K562 (cell line): ENCODE measurements around the gene SIGLEC9. TPM values are rescaled to one million over a fixed set of nuclear protein-coding genes. Genes with fewer than 3 reads are reported as not detected.

Experiments
- RCOR1 ChIP-seq, 2 experiments: IDR thresholded peaks; 2 replicates each; pipeline ENCODE4 v1.6.1; 2012; ENCODE audit warnings: low read depth in 2 of 2, low read length in 2 of 2, borderline replicate concordance in 1 of 2, improper control_type of control experiment in 1 of 2
- RFX1 ChIP-seq: fragments of 450-650 bp; IDR thresholded peaks from 2 replicates; pipeline ENCODE4 v1.6.1; 2016; ENCODE audit warnings: mild to moderate bottlenecking, moderate library complexity
- SMC3 ChIP-seq: conservative IDR thresholded peaks from 2 replicates; pipeline ENCODE4 v1.6.1; 2011; ENCODE audit warnings: low read depth, low read length, improper control_type of control experiment; ENCODE audit not compliant: insufficient read depth
- ZNF3 ChIP-seq: fragments of 250-450 bp; sonication (Bioruptor Pico); IDR thresholded peaks from 2 replicates; pipeline ENCODE4 v1.5.0; 2021; ENCODE audit warnings: mild to moderate bottlenecking, moderate library complexity
- ZNF354B ChIP-seq: fragments of 250-450 bp; sonication (Bioruptor Pico); IDR thresholded peaks from 2 replicates; pipeline ENCODE4 v1.4.0; 2020
- polyA plus RNA-seq, 8 experiments: library from polyadenylated mRNA; depleted of rRNA in 4 of 8; stranded (reverse) in 5 of 8; unstranded in 3 of 8; fragments of >200 nt; fragmentation: Nextera tagmentation in 2 of 8; fragmentation: Illumina TruSeq in 1 of 8; extraction: Ambion mirVana in 2 of 8; extraction: Trizol in 1 of 8; gene quantifications; 2 replicates each; pipeline versions ENCODE4 v1.2.1 to v1.2.3, GENCODE V29; 2011 to 2014; ENCODE audit warnings: inconsistent platforms in 1 of 8, missing spikeins in 1 of 8
- total RNA-seq, 7 experiments: library from RNA; depleted of rRNA in 6 of 7; stranded (reverse); fragments of >200 nt in 6 of 7; fragmentation: Illumina TruSeq in 2 of 7; extraction: Trizol in 2 of 7; gene quantifications; 2 replicates each; pipeline versions ENCODE4 v1.2.1 to v1.2.3, GENCODE V29; 2011 to 2021; ENCODE audit warnings: low replicate concordance in 1 of 7
- TF ChIP-seq, protein P1 (sequence below), 2 experiments: fragments of 450-650 bp; IDR thresholded peaks; 2 replicates each; pipeline ENCODE4 v1.6.1; 2016; ENCODE audit warnings: mild to moderate bottlenecking in 2 of 2, borderline replicate concordance in 1 of 2, low read depth in 1 of 2, moderate library complexity in 1 of 2
- TF ChIP-seq, protein P2 (sequence below): fragments of 450-650 bp; IDR thresholded peaks from one replicate; pipeline ENCODE4 v1.6.1; 2018; ENCODE audit warnings: mild to moderate bottlenecking, moderate library complexity; ENCODE audit not compliant: partially characterized antibody
- TF ChIP-seq, protein P3 (sequence below): fragments of 250-450 bp; sonication (Bioruptor Pico); IDR thresholded peaks from 2 replicates; pipeline ENCODE4 v1.8.0; 2022; ENCODE audit warnings: inconsistent platforms
- TF ChIP-seq, protein P4 (sequence below): sonication (generic); formaldehyde crosslinking; IDR thresholded peaks from 2 replicates; pipeline ENCODE4 v1.8.0; 2022; ENCODE audit warnings: missing genetic modification reagents, mild to moderate bottlenecking, borderline replicate concordance

SIGLEC9 gene
- total and polyA plus RNA-seq, 9 of the 15 experiments (the other 6 are each of a cell fraction or from before 2014, with no cell fraction given), result 0.09 to 0.34 (median 0.22) TPM; not detected in 4

DNA sequence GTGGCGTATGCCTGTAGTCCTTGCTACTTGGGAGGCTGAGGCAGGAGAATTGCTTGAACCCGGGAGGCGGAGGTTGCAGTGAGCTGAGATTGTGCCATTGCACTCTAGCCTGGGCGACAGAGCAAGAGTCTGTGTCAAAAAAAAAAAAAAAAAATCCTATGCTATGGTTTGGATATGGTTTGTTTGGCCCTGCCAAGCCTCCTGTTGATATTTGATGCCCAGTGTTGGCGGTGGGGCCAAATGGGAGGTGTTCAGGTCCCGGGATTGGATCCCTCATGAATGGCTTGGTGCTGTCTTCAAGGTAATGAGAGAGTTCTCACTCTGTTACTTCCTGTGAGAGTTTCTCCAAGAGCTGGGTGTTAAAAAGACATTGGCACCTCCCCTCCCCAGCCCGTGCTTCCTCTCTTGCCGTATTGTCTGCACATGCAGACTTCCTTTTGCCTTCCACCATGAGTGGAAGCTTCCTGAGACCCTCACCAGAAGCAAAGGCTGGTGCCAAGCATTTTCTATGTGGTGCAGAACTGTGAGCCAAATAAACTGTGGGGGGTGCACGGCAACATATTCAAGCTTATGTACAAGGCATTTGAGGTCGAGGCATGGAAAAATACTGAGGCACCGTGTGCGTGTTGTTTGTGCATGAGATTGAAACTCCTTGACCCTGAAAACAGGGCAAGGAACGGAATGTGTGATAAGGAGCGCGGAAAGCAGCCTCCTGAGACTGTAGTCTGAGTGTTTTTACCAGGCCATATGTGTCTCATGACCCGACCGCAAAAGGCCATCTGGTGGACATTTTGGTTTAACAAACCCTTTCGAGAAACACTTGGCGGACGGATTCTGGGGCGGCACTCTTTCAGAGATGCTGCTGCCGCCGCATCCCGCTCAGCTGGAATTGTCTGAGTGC, 7.3 kb downstream of the SIGLEC9 start (continued):
- TF ChIP-seq, protein P1, sequence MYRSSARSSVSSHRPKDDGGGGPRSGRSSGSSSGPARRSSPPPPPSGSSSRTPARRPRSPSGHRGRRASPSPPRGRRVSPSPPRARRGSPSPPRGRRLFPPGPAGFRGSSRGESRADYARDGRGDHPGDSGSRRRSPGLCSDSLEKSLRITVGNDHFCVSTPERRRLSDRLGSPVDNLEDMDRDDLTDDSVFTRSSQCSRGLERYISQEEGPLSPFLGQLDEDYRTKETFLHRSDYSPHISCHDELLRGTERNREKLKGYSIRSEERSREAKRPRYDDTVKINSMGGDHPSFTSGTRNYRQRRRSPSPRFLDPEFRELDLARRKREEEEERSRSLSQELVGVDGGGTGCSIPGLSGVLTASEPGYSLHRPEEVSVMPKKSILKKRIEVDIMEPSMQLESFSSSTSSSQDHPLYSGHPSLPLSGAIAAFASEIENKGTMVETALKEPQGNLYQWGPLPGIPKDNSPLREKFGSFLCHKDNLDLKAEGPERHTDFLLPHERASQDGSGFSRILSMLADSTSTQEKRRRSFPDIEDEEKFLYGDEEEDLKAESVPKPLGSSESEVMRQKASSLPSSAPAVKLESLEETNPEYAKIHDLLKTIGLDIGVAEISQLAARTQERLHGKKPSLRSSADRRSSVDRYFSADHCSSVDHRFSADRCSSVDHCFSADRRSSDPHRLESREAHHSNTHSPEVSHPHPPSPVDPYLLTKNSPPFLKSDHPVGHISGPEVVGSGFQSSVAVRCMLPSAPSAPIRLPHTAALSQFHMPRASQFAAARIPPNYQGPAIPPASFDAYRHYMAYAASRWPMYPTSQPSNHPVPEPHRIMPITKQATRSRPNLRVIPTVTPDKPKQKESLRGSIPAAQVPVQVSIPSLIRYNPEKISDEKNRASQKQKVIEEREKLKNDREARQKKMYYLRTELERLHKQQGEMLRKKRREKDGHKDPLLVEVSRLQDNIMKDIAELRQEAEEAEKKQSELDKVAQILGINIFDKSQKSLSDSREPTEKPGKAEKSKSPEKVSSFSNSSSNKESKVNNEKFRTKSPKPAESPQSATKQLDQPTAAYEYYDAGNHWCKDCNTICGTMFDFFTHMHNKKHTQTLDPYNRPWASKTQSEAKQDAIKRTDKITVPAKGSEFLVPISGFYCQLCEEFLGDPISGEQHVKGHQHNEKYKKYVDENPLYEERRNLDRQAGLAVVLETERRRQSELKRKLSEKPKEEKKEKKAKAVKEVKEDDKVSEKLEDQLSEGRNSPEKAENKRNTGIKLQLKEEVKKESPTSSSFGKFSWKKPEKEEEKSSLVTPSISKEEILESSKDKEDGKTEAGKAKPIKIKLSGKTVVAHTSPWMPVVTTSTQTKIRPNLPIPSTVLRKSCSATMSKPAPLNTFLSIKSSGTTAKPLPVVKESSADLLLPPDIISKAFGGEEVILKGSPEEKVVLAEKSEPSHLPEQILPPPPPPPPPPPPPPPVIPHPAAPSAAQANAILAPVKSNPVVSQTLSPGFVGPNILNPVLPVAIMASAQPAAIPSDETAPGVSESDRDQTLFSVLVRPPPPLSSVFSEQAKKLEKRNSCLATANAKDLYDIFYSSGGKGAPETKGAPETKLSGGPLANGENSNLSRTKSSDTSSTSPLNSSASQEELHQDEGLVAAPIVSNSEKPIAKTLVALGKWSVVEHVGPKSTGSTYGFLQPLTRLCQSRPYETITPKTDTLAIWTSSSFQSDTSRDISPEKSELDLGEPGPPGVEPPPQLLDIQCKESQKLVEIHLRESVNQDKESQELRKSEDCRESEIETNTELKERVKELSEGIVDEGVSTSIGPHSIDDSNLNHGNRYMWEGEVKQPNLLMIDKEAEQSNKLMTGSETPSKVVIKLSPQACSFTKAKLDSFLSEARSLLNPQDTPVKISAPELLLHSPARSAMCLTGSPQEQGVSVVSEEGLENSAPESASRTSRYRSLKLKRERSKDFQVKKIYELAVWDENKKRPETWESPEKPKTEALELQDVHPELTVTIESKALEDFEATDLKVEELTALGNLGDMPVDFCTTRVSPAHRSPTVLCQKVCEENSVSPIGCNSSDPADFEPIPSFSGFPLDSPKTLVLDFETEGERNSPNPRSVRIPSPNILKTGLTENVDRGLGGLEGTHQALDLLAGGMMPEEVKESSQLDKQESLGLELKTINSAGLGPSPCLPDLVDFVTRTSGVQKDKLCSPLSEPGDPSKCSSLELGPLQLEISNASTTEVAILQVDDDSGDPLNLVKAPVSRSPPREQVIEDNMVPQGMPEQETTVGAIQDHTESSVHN (IDR thresholded peaks at IDR 0.05; ENCODE audit: borderline replicate concordance in 1 of 2, low read depth in 1 of 2), result no peak
- TF ChIP-seq SMC3, result 0 out of 2 replicates have a peak, but pooled peaks have one; percentile 19
- TF ChIP-seq, protein P2, sequence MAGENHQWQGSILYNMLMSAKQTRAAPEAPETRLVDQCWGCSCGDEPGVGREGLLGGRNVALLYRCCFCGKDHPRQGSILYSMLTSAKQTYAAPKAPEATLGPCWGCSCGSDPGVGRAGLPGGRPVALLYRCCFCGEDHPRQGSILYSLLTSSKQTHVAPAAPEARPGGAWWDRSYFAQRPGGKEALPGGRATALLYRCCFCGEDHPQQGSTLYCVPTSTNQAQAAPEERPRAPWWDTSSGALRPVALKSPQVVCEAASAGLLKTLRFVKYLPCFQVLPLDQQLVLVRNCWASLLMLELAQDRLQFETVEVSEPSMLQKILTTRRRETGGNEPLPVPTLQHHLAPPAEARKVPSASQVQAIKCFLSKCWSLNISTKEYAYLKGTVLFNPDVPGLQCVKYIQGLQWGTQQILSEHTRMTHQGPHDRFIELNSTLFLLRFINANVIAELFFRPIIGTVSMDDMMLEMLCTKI, result no peak
- TF ChIP-seq RCOR1 (IDR thresholded peaks at IDR 0.05; ENCODE audit: borderline replicate concordance in 1 of 2, low read depth in 2 of 2, low read length in 2 of 2), result peak in 1 of 2 experiments; percentile 93; a peak in 2 of 4 replicates
- no peak for TF ChIP-seq RFX1
- TF ChIP-seq, protein P3, sequence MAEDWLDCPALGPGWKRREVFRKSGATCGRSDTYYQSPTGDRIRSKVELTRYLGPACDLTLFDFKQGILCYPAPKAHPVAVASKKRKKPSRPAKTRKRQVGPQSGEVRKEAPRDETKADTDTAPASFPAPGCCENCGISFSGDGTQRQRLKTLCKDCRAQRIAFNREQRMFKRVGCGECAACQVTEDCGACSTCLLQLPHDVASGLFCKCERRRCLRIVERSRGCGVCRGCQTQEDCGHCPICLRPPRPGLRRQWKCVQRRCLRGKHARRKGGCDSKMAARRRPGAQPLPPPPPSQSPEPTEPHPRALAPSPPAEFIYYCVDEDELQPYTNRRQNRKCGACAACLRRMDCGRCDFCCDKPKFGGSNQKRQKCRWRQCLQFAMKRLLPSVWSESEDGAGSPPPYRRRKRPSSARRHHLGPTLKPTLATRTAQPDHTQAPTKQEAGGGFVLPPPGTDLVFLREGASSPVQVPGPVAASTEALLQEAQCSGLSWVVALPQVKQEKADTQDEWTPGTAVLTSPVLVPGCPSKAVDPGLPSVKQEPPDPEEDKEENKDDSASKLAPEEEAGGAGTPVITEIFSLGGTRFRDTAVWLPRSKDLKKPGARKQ (CRISPR knock-in tag), result no peak
- TF ChIP-seq, protein P4, sequence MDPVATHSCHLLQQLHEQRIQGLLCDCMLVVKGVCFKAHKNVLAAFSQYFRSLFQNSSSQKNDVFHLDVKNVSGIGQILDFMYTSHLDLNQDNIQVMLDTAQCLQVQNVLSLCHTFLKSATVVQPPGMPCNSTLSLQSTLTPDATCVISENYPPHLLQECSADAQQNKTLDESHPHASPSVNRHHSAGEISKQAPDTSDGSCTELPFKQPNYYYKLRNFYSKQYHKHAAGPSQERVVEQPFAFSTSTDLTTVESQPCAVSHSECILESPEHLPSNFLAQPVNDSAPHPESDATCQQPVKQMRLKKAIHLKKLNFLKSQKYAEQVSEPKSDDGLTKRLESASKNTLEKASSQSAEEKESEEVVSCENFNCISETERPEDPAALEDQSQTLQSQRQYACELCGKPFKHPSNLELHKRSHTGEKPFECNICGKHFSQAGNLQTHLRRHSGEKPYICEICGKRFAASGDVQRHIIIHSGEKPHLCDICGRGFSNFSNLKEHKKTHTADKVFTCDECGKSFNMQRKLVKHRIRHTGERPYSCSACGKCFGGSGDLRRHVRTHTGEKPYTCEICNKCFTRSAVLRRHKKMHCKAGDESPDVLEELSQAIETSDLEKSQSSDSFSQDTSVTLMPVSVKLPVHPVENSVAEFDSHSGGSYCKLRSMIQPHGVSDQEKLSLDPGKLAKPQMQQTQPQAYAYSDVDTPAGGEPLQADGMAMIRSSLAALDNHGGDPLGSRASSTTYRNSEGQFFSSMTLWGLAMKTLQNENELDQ (CRISPR knock-in tag), result 0 out of 2 replicates have a peak, but pooled peaks have one; percentile 21
- no peak for TF ChIP-seq ZNF354B (CRISPR knock-in tag)
- TF ChIP-seq ZNF3 (CRISPR knock-in tag), result no peak
